ENCODE data around the gene PALM2AKAP2. TPM values are rescaled to one million over a fixed set of nuclear protein-coding genes. Genes with fewer than 3 reads are reported as not detected.

The PALM2AKAP2 gene
- total and polyA plus RNA-seq, 2 experiments from 2014 or later: 2.7 to 7.0 TPM

DNA sequence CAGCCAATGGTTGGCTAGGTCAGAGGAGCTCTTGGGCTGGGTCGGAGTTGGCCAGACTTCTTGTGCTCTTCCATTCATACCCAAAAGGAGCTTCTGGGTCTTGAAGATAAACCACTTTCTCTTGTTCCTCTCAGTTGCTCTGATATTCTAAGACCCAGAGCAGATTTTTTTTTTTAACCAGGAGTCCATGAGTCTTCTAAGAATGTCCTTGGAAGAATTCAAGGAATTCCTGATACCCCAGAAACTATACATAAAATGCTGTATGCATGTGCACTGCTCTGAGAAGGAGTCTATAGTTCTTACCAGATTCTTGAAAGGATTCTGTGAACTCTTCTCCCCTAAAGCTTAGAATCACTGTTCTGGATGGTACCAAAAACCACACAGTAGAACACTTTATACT is 9.9 kb upstream of the PALM2AKAP2 start:
- no peak overlapping the region for H3K27ac ChIP-seq
- H3K36me3 ChIP-seq (replicated peaks; ENCODE audit: insufficient read depth, low read depth): no peaks in the 10 kb centered on the region
- no peaks in the 10 kb centered on the region for H3K9me2 ChIP-seq (replicated peaks; ENCODE audit: insufficient read depth)
- no peak overlapping the region for H2AFZ ChIP-seq
- H4K20me1 ChIP-seq (ENCODE audit: insufficient read depth, poor library complexity, severe bottlenecking): no peaks in the 10 kb centered on the region
- H3K4me2 ChIP-seq: no peak overlapping the region
- no peaks in the 10 kb centered on the region for H3K9me3 ChIP-seq (ENCODE audit: low read depth)
- H3K4me1 ChIP-seq (ENCODE audit: insufficient read depth): peaks cover 20% of the 10 kb centered on the region
- TF ChIP-seq EZH2phosphoT487 (IDR thresholded peaks at IDR 0.05; ENCODE audit: low read depth, severe bottlenecking, unreplicated experiment) (no peak), CTCF (IDR thresholded peaks at IDR 0.05; ENCODE audit: poor library complexity) (no peak), EZH2 (IDR thresholded peaks at IDR 0.05; ENCODE audit: borderline replicate concordance) (no peak)
- DNase-seq (ENCODE audit: low spot score): no peak
- H3K79me2 ChIP-seq: no peaks in the 10 kb centered on the region
- H3K27me3 ChIP-seq: no peaks in the 10 kb centered on the region
- WGBS (ENCODE audit: low lambda C conversion rate, missing lambda C conversion rate): 96% methylated on average over 1 of the region's 1 CpG
- H3K4me3 ChIP-seq: no peak overlapping the region

GRCh38 chr9:109771087-109771486 is 8.9 kb upstream of the PALM2AKAP2 start:
- WGBS (ENCODE audit: low lambda C conversion rate, missing lambda C conversion rate): 49% methylated on average over 2 of the region's 2 CpGs
- Histone ChIP-seq H3K36me3 (replicated peaks; ENCODE audit: insufficient read depth, low read depth) (no peaks in the 10 kb centered on the region), H3K4me3 (no peak overlapping the region), H3K9me3 (ENCODE audit: low read depth) (no peaks in the 10 kb centered on the region), H3K9me2 (replicated peaks; ENCODE audit: insufficient read depth) (no peaks in the 10 kb centered on the region), H4K20me1 (ENCODE audit: insufficient read depth, poor library complexity, severe bottlenecking) (no peaks in the 10 kb centered on the region), H2AFZ (no peak overlapping the region), H3K4me1 (ENCODE audit: insufficient read depth) (peaks cover 20% of the 10 kb centered on the region), H3K27ac (no peak overlapping the region), H3K27me3 (no peaks in the 10 kb centered on the region), H3K79me2 (no peaks in the 10 kb centered on the region), H3K4me2 (no peak overlapping the region)
- TF ChIP-seq EZH2phosphoT487 (IDR thresholded peaks at IDR 0.05; ENCODE audit: low read depth, severe bottlenecking, unreplicated experiment) (no peak), EZH2 (IDR thresholded peaks at IDR 0.05; ENCODE audit: borderline replicate concordance) (no peak), CTCF (IDR thresholded peaks at IDR 0.05; ENCODE audit: poor library complexity) (no peak)
- no peak for DNase-seq (ENCODE audit: low spot score)

DNA sequence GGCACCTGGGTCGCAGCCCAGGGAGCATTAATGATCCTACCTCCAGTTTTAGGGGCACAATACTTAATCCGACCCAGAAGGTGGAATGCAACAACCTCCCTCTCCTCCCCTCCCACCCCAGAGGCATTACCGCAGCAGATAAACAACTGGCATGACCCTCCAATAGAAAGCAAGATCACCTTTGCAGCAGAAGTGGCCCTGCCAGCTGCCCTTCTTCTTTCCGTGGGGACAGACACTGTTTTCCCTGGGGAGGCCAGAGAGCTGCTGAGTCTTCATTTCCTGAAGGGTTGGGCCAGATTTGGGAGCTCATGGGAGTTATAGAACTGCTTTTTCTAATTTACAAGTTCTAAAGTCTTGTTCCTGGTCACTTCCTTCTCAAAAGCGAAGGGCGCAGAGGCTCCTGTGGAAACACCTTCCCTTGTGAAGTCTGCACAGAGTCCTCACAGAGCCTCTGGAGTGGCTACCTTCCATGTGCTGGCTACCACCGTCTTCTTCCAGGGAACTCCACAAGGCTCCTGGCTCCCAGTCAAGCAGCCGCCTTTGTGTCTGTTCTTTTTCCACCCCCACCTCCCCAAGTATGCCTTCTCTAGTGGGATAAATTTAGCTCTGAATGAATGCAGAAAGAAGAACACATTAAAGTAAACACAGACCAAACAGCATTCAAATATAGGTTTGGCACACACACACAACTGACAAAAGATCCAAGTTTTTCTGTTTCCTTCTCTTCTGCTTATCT is 8.0 kb upstream of the PALM2AKAP2 start:
- H3K36me3 ChIP-seq (replicated peaks; ENCODE audit: insufficient read depth, low read depth): no peaks in the 10 kb centered on the region
- peak overlapping the region; percentile 65 for H3K27ac ChIP-seq
- peak; percentile 37 for DNase-seq (ENCODE audit: low spot score)
- 63% methylated on average over 8 of the region's 8 CpGs for WGBS (ENCODE audit: low lambda C conversion rate, missing lambda C conversion rate)
- no peak overlapping the region for H3K4me3 ChIP-seq
- H3K9me2 ChIP-seq (replicated peaks; ENCODE audit: insufficient read depth): no peaks in the 10 kb centered on the region
- H3K27me3 ChIP-seq: no peaks in the 10 kb centered on the region
- TF ChIP-seq EZH2 (IDR thresholded peaks at IDR 0.05; ENCODE audit: borderline replicate concordance) (no peak), EZH2phosphoT487 (IDR thresholded peaks at IDR 0.05; ENCODE audit: low read depth, severe bottlenecking, unreplicated experiment) (no peak), CTCF (IDR thresholded peaks at IDR 0.05; ENCODE audit: poor library complexity) (no peak)
- no peaks in the 10 kb centered on the region for H3K9me3 ChIP-seq (ENCODE audit: low read depth)
- H3K4me2 ChIP-seq: no peak overlapping the region
- H3K79me2 ChIP-seq: no peaks in the 10 kb centered on the region
- peaks cover 20% of the 10 kb centered on the region for H3K4me1 ChIP-seq (ENCODE audit: insufficient read depth)
- no peak overlapping the region for H2AFZ ChIP-seq
- H4K20me1 ChIP-seq (ENCODE audit: insufficient read depth, poor library complexity, severe bottlenecking): no peaks in the 10 kb centered on the region
